Fibroblast of skin of right quadriceps (primary cell): ENCODE results near the gene TEX38.
"Not testable (repeated sequence)": the region's sequence is repeated elsewhere in the genome, so short reads cannot be mapped to it uniquely, and the experiment has no call there.

ENCODE experiments used
- DNase-seq: peaks from one replicate; pipeline ENCODE4 v3.0.0-alpha.2; 2013

TEX38 gene

DNA sequence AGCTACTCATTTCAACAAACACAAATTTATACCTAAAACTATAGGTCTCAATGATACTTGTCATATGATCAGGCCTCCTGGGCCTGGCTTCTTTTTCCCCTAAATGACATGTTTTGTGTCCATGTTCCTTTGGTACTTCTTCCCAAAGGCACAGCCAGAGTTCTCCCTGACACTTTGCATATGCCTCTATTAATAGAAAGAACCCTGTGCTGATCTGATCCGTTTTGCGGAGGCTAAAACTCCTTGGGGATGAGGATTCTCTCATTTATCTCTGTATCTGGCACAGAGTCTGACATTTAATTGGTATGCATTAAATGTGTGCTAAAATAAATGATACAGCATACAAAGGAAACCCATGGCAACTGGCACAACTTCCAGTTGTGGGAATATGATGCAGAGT, 15.0 kb upstream of the TEX38 start:
- no peak for DNase-seq

DNA sequence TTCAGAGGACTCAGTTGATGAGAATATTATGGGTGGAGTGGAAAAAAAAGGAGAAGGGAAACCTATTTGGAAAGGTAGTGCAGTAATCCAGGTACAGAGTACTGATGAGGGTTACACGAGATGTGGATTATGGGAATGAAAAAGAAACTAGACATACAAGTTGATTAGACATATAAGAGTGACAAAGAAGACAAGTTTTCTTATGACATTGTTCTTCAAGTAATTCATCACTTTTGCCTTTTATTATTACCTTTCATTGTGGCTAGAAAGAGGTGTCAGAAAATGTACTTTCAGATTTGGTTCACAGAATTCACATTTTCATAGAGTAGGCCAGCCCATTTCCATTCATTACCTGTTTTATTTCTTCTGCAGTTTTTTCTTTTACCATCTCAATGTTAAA, 13.9 kb upstream of the TEX38 start:
- no peak for DNase-seq

DNA sequence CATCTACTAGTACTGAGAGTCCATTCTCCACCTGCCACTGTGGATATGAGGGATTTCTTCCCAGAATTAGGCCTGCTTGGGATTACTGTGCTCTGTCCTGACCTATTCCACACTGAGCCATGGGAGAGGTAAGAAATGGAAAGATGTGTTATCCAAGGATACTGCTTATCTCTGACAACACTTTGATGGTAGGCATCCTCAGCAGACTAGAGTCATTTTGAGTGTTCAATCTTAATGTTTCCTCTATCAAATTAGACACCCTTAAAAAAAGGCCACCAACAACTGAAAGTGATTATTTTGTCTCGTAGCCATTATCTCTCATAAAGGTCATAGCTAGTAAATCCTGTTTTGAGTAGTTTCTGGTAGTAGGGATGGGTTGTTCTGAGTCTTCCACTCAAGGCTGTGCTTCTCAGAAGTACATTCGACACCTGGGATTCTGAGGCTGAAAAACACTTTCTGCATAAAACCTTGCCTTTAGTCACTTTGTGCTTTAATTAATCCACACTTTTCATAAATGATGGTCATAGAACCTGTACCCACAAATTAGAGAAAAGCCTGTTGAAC, 12.3 kb upstream of the TEX38 start:
- no peak for DNase-seq

- DNase-seq = not testable (repeated sequence)
Measured at GRCh38 chr1:46660116-46660515, 11.5 kb upstream of the TEX38 start.

DNA sequence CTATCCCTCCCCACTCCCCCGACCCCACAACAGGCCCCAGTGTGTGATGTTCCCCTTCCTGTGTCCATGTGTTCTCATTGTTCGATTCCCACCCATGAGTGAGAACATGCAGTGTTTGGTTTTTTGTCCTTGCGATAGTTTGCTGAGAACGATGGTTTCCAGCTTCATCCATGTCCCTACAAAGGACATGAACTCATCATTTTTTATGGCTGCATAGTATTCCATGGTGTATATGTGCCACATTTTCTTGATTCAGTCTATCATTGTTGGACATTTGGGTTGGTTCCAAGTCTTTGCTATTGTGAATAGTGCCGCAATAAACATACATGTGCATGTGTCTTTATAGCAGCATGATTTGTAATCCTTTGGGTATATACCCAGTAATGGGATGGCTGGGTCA, 8.7 kb upstream of the TEX38 start:
- not testable (repeated sequence) for DNase-seq

DNA sequence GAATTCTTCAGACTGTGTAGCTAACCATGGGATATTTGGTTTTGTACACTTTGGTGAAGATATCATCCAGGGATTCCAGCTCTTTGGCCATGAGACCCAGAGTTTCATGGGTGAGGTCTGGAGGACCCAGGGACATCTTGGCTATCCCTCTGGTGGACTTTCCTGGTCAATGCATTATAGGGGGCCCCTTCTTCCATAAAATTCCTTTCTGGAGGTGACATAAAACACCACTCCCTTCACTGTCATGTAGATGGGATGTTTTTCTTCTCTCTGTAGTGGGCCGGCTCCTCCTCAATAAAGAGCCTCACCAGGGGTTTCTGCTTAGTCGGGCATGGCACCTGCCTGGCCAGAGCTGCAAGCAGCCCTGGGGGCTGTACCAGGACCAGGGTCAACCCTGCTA, 5.7 kb upstream of the TEX38 start:
- no peak for DNase-seq

DNA sequence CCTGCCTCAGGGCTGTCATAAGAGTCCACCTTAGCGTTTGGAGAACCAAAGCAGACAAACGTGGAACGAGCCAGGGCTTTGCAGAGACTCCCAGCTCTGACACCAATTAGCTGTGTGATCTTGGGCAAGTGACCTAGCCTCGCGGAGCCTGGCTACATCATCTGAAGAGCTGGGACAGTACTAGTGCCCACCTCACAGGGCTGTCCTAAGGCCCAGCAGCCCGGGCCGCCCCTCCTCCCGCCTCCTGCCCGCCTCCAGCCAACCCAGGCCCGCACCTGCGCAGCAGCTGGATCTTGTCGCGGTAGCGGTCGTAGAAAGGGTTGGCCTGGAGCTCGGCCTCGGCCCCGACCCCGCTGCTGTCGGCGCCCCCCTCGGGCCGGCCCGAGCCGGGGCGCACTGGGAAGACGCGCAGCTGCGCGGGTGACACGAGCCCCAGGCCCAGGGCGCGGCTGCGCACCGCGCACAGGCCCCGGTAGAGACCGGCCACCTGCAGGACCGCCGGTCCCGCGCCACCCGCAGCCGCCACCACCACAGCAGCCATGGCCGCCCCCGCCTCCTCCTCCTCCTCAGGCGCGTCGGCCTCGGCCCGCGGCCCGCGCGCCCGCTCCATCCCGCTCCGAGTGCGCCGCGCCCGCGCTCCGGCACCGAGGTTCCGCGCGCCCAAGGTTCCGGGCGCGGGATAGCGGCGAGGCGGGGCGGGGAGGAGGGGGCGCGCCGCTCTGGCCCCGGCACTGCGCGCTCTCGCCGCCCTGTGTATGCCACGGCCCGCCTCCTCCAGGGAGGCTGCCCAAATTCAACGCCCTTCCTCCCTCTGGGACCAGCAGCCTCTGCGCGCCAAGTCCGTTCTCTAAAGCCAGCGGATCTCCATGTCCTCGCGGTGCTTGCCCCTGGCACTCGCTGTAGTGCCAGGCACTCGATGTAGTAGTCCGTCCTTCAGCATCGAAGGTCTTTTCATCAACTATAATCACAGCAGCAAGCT, 3.6 kb upstream of the TEX38 start, which contains the start of gene ATPAF1:
Gene ATPAF1 (minus strand): TSS at position 583 of the 979 bp plus-strand sequence. CDS start 42 bp downstream, at position 541.
- DNase-seq = peak; percentile 71

GRCh38 chr1:46670134-46670533, 1.5 kb upstream of the TEX38 start:
- no peak for DNase-seq

DNA sequence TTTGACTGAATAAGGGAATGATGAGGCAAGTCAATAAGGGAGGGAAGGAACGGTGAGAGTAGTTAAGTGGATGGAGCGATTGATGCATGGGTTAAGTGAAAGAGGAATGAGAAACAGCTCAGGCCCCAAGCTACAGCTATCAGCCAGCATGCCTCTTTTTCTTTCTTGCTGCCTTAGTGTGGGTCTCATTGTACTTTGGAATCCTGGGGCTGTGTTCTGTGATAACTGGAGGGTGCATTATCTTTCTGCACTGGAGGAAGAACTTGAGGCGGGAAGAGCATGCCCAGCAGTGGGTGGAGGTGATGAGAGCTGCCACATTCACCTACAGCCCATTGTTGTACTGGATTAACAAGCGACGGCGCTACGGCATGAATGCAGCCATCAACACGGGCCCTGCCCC, 1.0 kb downstream of the TEX38 start:
- no peak for DNase-seq

- DNase-seq = peak; percentile 49
Measured at GRCh38 chr1:46673749-46674182, 2.1 kb downstream of the TEX38 start.

DNA sequence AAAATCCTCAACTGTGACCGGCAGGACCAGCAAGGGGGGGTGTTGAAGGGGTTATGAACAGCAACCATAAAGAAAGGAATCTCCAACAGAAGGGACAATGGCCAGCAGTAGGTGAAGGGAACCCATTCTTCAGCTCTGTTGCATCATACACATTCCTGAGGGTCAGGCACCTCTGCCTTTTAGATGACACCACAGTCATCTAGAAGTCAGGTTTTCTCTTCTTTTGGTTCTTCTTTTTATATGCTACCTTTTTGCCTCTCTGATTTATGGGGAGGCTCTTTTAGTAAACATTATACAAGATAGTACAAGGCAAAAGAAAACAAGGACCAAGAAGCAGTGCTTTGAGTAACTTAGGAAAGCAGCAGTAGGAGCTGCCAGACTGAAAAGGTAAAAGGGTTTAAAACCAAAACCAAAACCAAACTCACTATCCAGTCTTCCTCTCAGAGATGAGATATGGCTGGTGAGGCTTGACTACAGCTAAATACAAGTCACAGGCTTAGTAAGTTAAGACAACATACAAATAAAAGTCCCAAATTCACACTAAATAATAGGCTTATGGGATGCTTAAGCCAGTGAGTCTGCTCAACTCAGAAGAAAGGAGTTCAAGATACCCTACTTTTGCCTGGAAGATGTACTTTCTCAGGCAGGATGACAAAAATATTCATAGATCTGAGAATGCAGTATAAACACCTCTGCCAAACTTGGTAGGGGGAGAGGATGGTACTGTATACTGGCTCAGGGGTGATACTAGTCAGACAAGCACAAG, 4.1 kb downstream of the TEX38 start:
- DNase-seq = no peak

DNA sequence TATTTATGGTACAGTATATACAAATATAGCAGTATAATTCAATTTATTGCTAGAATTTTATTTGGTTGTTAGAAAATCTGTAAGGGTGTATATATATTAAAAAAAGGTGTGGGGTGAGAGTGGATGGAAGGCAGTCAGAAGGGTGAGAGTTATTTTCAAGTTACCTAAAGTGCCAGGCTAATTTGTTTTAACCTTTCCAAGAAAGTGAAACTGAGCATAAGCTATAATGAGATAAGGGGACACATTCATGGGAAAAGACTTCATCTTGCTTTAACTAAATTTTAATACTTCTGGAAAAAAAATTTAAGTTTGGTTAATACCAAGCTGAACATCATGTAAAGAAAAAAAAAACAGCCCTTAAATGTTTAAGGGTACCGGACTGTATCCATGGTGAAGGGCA, 4.9 kb downstream of the TEX38 start:
- DNase-seq = no peak

GRCh38 chr1:46677339-46677738, 5.7 kb downstream of the TEX38 start:
- no peak for DNase-seq

GRCh38 chr1:46679789-46680573, 8.3 kb downstream of the TEX38 start:
- no peak for DNase-seq

- no peak for DNase-seq
Measured at GRCh38 chr1:46681333-46682034, 9.8 kb downstream of the TEX38 start.

GRCh38 chr1:46682064-46682463, 10.4 kb downstream of the TEX38 start:
- no peak for DNase-seq

GRCh38 chr1:46684670-46685069, 13.0 kb downstream of the TEX38 start:
- no peak for DNase-seq

DNA sequence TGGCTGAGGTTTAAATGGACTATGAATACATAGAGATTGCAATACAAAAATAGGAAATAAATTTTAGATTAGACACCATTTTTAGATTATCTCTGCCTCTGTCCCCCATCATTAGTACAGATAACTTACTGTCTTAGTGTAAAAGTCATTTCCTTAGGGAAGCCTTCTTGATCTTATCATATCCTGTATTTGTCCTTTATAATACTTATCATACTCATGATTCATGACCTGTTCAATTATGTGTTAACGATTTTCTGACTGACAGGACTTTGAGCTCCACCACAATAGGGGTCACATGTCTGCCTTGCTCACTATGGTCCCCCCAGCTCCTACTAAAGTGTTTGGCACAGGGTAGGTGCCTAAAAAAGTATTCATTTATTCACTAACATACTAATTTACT, 14.6 kb downstream of the TEX38 start:
- no peak for DNase-seq

DNA sequence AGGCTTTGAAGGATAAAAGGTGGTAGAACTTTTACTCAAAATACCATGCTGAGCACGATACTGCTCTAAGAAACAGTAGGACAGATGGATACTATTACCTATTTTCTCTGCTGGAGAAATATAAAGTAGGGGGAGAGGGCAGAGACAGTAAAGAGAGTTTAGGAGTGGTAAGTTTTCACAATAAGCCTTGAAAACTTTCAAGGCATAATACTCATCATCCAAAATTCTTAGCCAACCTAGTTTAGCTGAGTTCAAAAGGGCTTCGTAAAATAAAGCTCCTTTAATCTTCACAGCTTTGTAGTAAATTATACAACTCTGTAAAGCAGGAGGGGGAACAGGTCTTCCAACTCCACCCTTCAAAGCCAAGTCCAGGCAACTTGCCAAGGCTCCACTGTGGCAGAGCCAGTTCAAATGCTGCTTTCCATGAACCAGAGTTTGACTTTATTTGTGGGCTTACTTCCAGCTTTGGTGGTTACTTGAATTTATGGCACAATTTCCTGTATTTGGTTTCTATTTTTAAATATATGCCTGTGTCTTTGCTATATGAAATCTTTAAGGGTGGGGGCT, 15.5 kb downstream of the TEX38 start:
- DNase-seq = peak; percentile 86

DNA sequence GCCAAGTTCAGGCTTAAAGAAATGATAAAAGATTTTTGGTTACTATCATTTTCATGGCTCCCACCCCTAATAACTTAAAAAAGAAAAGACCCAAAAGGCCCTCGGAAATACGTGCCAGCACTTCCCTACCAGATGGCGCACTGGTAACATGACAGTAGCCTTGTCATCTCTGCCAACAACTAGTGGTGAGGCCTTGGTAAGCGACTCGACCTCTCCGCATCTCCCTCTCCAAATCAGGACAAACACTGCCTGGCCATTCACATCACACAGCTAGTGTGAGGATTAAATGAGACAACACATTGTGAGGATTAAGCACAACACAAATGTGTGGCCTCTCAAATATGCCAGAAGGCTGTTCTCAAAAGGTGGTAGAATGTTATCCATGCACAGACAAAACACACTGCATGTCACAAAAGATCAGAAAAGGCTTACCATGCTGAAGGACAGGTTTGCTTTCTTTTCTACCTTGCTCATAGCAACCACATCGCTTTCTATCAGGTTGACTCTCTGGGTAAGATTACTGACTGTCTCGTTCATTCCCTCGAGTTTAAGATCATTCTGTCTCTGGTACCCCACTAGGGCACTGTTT, 16.4 kb downstream of the TEX38 start:
- no peak for DNase-seq

- no peak for DNase-seq
Measured at GRCh38 chr1:46689356-46689755, 17.7 kb downstream of the TEX38 start.
